Activated CD8-positive, alpha-beta memory T cell treated with anti-CD3 and anti-CD28 coated beads for 1 hour (primary cell): ENCODE data around the gene PIK3R2.
"Not testable (repeated sequence)": the region's sequence is repeated elsewhere in the genome, so short reads cannot be mapped to it uniquely, and the experiment has no call there.

Source experiments
- DNase-seq, 2 donors: peaks; one replicate each; pipeline ENCODE4 v3.0.0-alpha.2; 2020; ENCODE audit warnings: low read depth in 1 of 2; ENCODE audit errors: extremely low read depth in 1 of 2

Gene PIK3R2

DNA sequence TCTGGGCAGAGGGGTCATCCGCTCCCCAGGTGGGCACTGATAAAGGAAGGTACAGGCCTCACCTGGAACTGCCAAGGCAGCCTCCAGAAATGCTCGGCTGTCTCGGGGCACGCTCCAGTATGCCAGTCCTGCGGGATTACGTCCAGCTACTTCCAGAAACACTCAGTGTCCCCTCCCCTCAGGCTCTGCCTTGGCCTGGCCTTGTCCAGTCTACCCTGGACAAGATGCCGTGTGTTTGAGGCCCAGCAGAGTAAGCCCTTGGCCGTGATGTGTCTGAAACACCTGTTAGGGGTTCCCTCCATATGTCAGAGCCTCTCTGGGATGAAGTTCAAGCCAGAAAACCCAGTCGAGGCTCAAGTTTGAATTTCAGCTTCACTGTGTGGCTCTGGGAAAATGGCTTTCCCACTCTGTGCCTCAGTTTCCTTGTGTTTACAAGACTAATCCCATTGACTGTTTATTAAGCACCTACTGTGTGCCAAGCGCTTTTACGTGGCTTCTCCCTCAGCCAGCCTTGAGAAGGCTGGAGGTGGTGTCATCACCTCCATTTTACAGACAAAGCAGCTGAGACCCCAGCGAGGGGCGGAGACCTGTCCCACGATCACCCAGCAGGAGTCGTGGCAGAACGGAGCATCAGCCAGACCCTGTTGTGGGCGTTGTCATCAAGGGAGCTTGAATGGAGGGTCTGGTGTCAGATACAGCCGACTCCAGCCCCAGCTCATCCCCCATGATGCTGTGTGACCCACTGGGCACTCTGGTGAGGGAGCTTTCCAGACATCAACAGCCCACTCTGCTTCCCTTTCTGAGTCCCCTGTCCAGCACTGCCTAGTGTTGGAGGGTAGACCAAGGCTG lies 2.0 kb upstream of the PIK3R2 start:
- DNase-seq: no peak

DNA sequence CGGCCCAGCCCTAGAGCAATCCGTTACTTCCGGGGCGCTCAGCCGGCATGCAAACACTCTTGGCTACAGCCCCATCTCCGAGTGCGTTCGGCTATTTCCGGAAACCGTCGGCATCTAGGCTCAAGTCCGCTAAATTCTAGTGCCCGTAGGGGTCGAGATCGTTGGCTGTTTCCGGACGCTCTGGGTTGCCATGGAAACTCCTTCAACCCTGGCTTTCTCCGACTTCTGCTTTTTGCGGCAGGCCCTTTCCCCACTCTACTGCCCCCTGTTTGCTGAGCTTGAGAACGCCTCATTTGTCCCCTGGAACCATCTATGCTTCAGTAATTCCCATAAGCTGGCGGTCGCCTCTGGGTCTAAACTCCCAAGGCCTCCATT lies 534 bp upstream of the PIK3R2 start:
- peak; percentile 92 to 96 for DNase-seq

DNA sequence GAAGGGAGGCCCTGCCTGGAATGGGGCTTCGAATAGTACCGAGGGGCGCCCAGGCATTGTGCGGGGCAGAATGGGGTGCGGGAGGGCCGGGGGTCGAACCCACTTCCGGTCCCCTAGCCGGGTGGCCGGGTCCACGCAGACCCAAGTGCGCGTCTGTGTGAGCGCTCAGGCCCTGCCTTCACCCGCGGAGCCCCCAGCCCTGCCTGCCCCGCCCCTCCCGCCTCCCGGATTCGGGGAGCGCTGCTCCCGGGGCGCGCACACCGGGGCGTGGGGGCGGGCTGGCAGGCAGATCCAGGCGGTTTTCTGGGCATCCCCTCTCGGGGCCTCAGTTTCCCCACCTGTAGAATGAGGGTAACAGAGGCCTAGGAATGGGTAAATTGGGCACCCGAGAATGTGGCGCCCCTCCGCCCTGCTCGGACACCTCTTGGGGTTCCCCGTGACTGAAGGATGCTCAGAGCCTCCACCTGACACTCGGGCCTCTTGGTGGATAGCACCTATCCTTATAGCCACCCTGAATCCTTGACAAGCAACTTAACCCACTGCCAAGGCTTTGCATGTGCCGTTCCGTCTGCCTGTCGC lies 682 bp downstream of the PIK3R2 start:
- peak in 1 of 2 donors; percentile 19 for DNase-seq

DNA sequence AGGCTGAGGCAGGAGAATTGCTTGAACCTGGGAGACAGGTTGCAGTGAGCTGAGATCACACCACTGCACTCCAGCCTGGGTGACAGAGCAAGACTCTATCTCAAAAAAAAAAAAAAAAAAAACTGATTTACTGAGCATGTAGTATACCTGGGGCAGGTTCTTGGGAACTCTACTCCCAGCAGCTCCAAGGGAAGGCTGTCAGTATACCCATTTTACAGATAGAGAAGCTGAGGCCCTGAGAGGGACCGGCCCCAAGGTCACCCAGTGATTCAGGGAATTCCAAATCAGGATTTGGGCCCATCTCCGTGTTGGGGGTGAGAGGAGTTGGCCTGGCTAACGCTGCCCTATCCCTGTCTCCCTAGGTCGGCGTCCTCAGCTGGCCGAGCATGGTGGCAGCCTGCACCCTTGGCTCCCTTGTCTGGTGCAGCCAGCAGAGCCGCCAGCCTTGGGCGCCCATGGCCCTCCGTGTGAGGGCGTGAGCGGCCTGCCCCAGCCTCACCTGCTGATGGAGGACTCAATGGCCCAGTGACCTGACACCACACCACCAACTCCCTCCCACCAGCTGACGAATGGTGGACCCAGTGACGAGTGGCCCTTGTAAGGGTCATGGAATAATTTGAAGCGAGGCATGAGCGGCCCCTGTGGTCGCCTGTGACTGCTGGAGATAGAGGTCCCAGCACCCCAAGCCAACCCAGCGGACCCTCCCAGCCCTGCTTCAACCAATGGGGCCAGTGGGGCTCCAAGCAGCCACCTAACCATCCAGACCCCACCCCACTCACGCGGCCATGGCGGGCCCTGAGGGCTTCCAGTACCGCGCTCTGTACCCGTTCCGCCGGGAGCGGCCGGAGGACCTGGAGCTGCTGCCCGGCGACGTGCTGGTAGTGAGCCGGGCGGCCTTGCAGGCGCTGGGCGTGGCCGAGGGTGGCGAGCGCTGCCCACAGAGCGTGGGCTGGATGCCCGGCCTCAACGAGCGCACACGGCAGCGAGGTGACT lies 2.4 kb downstream of the PIK3R2 start:
- no peak for DNase-seq

DNA sequence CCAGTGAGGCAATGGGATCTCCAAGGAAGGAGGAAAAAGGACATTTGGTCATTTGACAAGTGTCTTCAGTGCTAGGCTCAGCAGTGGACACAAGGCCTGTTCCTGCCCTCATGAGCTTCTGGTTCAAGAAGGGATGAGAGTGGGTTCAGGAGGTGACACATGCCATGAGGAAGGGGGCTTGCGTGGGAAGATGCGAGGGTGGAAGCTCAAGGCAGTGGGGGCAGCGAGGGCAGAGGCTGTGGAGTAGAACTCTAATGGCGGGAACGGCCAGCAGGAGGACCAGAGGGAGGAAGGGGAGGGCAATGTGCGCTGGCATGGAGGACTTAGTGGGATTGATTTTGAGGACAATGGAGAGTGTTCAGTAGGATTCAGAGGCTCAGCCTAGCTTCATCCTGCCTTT lies 3.3 kb downstream of the PIK3R2 start:
- no peak for DNase-seq

DNA sequence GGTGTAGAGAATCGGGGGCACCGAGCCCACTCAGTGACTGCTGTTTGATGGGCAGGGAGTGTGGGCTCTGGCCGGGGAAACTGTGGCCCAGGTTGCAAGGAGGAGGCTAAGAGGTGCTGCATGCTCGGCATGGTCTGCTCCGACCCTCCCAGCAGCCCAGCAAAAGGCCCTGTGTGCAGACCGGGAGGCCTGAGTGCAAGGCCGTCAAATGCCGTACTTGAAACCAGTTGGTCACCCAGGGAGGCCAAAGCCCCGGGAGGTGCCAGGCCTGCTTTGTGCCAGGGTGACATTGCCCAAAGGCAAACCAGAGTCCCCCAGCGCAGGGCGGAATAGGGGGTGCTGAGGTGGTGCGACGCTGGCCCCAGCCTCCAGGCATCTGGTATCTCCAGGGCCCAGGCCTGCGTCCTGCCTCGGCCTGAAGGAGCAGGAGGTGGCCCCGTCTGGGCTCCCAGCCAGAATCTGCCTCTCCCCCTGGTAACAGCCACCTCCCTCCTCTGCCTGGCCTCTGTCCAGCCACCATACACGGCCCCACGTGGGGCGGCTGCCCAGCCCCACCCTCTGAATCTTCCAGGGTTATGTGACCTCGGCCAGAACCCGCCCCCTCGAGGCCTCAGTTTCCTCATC lies 4.0 kb downstream of the PIK3R2 start:
- no peak for DNase-seq

DNA sequence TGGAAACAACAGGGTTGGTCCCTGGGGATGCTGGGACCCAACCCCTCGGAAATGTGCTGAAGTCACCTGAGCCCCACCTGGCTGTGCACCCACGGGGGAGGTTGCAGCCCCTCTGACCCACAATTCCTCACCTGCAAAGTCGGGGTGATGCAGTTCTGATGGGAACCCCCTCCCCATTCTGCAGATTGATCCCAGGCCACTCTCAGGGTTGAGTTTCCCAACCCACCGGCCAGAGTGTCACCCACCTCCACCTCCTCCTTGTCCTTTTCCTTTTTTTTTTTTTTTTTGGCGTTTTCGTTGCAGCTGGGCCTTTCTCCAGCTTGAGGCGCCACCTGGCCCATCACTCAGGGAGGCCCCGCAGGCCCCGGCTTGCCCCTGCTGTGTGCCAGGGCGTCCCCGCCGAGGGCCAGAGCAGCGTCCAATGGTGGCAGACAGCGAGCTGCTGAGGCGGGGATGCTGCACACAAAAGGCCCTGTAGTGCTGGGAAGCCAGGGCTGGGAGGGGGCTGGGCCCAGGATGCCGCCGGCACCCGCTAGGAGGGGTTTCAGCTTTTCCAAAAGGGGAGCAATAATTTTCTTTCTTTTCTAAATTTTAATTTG lies 4.6 kb downstream of the PIK3R2 start:
- DNase-seq: no peak

DNA sequence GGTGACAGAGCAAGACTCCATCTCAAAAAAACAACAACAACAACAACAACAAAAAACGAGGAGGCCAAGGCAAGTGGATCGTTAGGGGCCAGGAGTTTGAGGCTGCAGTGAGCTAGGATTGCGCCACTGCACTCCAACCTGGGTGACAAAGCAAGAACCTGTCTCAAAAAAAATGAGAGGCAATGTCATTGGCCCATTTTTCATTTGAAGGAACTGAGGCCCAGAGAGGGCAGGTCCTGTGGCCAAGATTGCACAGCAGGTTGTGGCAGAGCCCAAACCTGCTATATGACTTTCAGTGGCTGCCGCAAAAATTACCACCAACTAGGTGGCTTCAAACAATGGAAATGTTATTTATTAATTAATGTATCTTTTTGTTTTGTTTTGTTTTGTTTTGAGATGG lies 5.5 kb downstream of the PIK3R2 start:
- no peak for DNase-seq

DNA sequence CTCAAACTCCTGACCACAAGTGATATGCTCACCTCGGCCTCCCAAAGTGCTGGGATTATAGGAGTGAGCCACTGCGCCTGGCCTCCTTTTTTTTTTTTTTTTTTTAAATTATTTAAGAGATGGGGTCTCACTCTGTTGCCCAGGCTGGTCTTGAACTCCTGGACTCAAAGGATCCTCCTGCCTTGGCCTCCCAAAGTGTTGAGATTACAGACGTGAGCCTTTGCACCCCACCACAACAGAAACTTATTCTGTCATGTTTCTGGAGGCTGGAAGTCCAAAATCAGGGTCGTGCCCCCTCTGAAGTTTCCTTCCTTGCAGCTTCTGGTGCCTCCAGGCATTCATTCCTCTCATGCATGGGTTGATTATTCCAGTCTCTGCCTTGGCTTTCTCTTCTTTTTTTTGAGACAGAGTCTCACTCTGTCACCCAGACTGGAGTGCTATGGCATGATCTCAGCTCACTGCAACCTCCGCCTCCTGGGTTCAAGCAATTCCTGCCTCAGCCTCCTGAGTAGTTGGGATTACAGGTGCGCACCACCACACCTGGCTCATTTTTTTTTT lies 6.2 kb downstream of the PIK3R2 start:
- not testable (repeated sequence) for DNase-seq

DNA sequence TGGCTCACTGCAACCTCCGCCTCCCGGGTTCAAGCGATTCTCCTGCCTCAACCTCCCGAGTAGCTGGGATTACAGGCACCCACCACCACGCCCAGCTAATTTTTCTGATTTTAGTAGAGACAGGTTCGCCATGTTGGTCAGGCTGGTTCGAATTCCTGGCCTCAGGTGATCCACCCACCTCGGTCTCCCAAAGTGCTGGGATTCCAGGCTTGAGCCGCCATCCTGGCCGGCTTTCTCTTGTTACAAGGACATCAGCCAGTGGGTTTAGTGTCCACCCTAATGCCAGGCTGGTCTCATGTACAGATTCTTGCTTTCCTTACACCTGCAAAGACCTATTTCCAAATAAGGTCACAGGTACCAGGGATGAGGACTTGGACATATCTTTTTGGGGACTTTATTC lies 6.8 kb downstream of the PIK3R2 start:
- DNase-seq: no peak

DNA sequence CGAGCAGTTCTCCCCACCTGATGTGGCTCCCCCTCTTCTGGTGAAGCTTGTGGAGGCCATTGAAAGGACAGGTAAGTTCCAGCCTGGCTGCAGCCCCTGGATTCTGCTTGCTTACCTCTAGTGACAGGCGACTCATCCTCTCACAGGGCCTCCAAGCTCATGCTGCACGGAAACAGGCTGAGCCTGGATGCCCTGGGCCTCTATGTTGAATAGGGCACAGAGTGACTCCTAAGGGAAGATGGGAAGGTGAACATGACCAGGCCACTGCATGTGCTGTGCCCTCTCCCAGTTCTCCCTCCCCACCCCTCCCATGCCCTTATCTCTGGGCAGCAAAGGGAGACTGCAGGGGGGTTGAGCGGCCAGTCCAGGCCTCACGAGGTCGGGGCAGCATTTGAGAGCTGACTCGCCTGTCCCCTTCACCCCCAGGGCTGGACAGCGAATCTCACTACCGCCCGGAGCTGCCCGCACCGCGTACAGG lies 7.6 kb downstream of the PIK3R2 start:
- no peak for DNase-seq

DNA sequence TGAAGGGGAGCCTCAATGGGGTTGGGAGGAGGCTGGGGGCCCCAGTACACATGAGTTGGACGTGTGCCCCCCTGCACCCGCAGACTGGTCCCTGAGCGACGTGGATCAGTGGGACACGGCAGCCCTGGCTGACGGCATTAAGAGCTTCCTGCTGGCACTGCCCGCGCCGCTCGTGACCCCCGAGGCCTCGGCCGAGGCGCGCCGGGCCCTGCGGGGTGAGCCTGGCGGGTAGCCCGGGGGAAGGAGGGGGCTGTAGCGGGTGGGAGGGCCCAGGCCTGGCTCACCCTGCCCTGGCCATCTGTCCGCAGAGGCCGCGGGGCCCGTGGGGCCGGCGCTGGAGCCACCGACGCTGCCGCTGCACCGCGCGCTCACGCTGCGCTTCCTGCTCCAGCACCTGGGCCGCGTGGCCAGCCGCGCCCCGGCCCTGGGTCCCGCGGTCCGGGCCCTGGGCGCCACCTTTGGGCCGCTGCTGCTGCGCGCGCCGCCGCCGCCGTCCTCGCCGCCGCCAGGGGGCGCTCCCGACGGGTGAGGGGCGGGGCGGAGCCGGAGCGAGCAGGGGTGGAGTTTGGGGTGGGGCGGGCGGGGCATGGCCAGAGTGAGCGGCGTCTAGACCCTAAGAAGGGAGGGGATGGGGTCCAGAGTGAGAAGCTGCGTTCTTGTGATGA lies 8.1 kb downstream of the PIK3R2 start:
- peak in 1 of 2 donors; percentile 80 for DNase-seq

DNA sequence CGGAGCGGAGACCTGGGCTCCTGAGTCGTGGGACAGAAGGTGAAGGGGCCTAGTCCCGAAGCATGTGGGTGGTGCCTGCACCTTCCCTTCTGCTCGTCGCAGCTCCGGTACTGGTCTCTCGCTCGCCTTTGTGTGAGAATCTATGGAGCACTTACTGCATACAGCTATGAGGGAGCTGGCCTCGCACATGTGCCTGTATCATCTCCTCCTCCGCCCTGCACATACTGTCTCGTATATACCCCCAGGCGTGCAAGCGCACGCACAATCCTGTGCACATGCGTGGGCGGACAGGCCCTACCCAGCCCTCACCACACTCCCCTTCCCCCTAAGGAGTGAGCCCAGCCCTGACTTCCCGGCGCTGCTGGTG lies 8.7 kb downstream of the PIK3R2 start:
- DNase-seq: no peak

DNA sequence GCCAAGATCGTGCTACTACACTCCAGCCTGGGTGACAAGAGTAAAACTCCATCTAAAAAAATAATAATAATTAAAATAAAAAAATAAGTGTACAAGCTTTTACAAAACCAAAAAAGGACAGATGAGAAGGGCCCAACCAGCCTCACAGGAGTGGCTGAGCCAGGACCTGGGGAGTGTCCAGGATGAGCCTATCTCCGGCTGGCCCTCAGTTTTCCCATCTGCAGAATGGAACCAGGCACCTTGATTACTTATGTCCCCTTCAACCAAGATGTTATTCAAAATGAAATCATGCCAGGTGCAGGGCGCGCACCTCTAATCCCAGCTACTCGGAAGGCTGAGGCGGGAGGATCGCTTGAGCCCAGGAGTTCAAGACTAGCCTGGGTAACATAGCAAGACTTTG lies 11.1 kb downstream of the PIK3R2 start:
- no peak for DNase-seq

DNA sequence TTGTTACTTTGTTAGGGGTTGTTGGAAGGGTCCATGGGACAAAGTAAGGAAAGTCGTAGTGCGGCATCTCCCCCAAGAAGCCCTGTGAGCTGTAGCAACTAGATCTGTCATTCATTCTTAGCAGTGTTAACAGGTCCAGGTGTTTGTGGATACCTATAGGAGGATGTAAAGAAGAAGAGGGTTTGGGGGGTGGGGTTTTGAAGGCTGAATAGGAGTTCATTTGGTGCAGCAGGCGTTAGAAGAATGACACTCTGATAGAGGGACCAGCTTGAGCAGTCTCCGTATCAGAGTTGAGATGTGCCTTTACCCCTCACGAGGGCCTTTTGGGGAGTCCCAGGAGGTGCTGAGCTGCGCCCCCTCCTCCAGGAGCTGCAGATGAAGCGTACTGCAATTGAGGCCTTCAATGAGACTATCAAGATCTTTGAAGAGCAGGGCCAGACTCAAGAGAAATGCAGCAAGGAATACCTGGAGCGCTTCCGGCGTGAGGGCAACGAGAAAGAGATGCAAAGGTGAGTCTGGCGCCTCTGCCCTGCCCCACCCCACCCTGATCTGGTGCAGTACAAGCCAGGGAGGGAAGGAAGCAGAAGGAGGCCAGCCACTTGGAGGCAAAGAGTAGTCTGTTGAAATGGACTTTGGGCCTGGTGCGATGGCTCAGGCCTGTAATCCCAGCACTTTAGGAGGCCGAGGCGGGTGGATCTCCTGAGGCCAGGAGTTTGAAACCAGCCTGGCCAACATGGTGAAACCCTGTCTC lies 13.0 kb downstream of the PIK3R2 start:
- no peak for DNase-seq

DNA sequence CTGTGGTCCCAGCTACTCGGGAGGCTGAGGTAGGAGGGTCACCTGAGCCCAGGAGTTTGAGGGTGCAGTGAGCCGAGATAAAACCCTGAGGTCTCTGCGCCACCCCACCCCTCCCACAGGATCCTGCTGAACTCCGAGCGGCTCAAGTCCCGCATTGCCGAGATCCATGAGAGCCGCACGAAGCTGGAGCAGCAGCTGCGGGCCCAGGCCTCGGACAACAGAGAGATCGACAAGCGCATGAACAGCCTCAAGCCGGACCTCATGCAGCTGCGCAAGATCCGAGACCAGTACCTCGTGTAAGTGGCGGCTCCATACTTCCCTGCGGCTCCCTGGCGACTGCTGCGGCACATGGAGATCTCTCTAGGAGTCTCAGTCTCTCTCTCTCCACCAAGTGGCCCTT lies 14.0 kb downstream of the PIK3R2 start:
- DNase-seq: no peak

DNA sequence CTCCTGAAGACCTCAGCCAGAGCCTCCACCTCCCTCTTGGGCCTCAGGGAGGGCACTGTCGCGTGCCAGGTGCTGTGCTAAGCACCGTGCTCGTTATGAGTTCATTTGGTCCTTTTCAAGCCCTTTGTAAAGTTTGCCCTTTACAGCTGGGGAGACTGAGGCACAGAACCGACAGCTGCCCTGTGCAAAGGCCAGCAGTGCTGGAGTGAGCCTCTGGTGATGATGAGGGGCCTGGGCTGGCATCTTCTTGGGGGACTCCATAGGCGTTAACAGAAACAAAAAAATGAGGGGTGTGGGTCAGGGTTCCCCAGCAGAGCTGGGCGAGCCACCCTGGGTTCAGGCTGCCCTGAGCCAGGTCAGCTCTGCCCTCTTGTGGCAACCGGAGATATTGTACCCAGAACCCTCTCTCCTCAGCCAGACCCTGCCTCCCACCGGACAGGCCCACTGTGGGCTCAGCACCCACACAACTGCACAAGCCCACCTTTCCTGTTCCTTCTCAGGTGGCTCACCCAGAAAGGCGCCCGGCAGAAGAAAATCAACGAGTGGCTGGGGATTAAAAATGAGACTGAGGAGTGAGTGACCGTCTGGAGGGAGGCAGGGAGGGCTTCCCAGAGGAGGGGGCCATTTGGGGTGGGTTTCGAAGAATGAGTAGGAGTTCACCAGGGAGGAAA lies 15.1 kb downstream of the PIK3R2 start:
- no peak for DNase-seq

DNA sequence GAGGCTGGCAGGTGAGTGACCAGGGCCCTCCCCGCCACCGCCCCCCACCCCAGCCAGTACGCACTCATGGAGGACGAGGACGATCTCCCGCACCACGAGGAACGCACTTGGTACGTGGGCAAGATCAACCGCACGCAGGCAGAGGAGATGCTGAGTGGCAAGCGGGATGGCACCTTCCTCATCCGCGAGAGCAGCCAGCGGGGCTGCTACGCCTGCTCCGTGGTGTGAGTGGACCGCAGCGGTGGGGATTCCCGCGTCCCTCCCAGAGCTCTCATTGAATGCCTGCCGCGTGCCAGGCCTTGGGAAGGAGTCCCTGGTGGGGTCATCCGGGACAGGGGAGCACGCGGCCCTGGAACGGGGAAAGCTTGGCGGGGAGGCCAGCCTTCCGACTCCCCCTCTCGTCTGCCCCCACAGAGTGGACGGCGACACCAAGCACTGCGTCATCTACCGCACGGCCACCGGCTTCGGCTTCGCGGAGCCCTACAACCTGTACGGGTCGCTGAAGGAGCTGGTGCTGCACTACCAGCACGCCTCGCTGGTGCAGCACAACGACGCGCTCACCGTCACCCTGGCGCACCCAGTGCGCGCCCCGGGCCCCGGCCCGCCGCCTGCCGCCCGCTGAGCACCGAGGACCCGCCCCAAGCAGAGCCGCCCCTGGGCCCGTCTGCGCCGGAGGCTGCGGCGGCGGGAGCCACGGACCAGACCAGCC lies 15.9 kb downstream of the PIK3R2 start:
- DNase-seq: no peak
